ENCODE data around the gene CADM1. TPM values are rescaled to one million over a fixed set of nuclear protein-coding genes. Genes with fewer than 3 reads are reported as not detected.

Gene CADM1
- total and polyA plus RNA-seq, 11 donors, result 11.4 to 80.2 (median 40.6) TPM

- Histone ChIP-seq H3K4me1 (peaks cover 0 to 5% (median 0%) of the 10 kb centered on the region in 12 donors), H3K27ac (no peak overlapping the region), H3K36me3 (no peaks in the 10 kb centered on the region), H3K4me3 (no peak overlapping the region), H3K27me3 (peaks cover 0 to 4% (median 0%) of the 10 kb centered on the region in 9 donors), H3K9me3 (peaks cover 0 to 8% (median 0%) of the 10 kb centered on the region in 12 donors)
- 49 to 61% (median 57%) methylated on average over 2 of the region's 2 CpGs for WGBS, 4 donors
- no peak for TF ChIP-seq POLR2A (IDR thresholded peaks at IDR 0.05)
- intact Hi-C loops (cut with DNase I), result no loop called here
- DNase-seq (no peak), ATAC-seq (no peak)
These were observed 19.6 kb upstream of the CADM1 start for GRCh38 chr11:115523727-115524399.

- intact Hi-C loops (cut with DNase I), result no loop called here
- WGBS, 4 donors, result 80 to 89% (median 82%) methylated on average over 3 of the region's 3 CpGs
These were observed 18.1 kb upstream of the CADM1 start for GRCh38 chr11:115522302-115522701.

GRCh38 chr11:115521825-115522224 is 17.6 kb upstream of the CADM1 start:
- TF ChIP-seq POLR2A (IDR thresholded peaks at IDR 0.05) (no peak), CTCF (IDR thresholded peaks at IDR 0.05) (no peak)

More at GRCh38 chr11:115522302-115522701, 18.1 kb upstream of the CADM1 start:
- Histone ChIP-seq H3K9me3 (no peaks in the 10 kb centered on the region), H3K27ac (no peak overlapping the region), H3K27me3 (peaks cover 0 to 4% (median 0%) of the 10 kb centered on the region in 9 donors), H3K4me3 (no peak overlapping the region), H3K4me1 (peaks cover 0 to 5% (median 0%) of the 10 kb centered on the region in 12 donors), H3K36me3 (no peaks in the 10 kb centered on the region)
- DNase-seq, result no peak
- no peak for TF ChIP-seq POLR2A (IDR thresholded peaks at IDR 0.05)
- TF ChIP-seq CTCF (IDR thresholded peaks at IDR 0.05), result no peak
- no peak for ATAC-seq

GRCh38 chr11:115518983-115519628 is 14.9 kb upstream of the CADM1 start:
- Histone ChIP-seq H3K9me3 (no peaks in the 10 kb centered on the region), H3K27ac (no peak overlapping the region), H3K4me1 (peaks cover 0 to 3% (median 0%) of the 10 kb centered on the region in 12 donors), H3K27me3 (peaks cover 0 to 5% (median 0%) of the 10 kb centered on the region in 9 donors), H3K4me3 (no peak overlapping the region), H3K36me3 (no peaks in the 10 kb centered on the region)
- DNase-seq, result no peak
- TF ChIP-seq POLR2A (IDR thresholded peaks at IDR 0.05) (no peak), CTCF (IDR thresholded peaks at IDR 0.05) (no peak)
- intact Hi-C loops (cut with DNase I), result no loop called here
- ATAC-seq, result no peak
- 81 to 88% (median 85%) methylated on average over 8 of the region's 8 CpGs for WGBS, 4 donors

More at GRCh38 chr11:115521825-115522224, 17.6 kb upstream of the CADM1 start:
- ATAC-seq (no peak), DNase-seq (no peak)
- Histone ChIP-seq H3K36me3 (no peaks in the 10 kb centered on the region), H3K27ac (no peak overlapping the region), H3K4me1 (peaks cover 0 to 5% (median 0%) of the 10 kb centered on the region in 12 donors), H3K4me3 (no peak overlapping the region), H3K27me3 (peaks cover 0 to 5% (median 0%) of the 10 kb centered on the region in 9 donors), H3K9me3 (no peaks in the 10 kb centered on the region)
- intact Hi-C loops (cut with DNase I), result no loop called here
- WGBS, 4 donors, result 68 to 77% (median 71%) methylated on average over 4 of the region's 4 CpGs

All from heart left ventricle (tissue), 16 donors.